GM18502 (cell line): ENCODE measurements around the gene PHLPP1.
A peak's percentile ranks its signal among the peaks of the same experiment; 100 is the strongest.

Source experiments
- ATAC-seq: cut with Tn5 transposase; IDR thresholded peaks from one replicate; pipeline ENCODE4 v1.9.1; 2021; ENCODE audit warnings: mild to moderate bottlenecking; ENCODE audit not compliant: unreplicated experiment, poor library complexity

Gene PHLPP1

GRCh38 chr18:62717169-62717924 lies 2.0 kb downstream of the PHLPP1 start:
- no peak for ATAC-seq

GRCh38 chr18:62717925-62718800 lies 2.8 kb downstream of the PHLPP1 start:
- ATAC-seq: no peak

GRCh38 chr18:62720048-62720447 lies 4.7 kb downstream of the PHLPP1 start:
- ATAC-seq: no peak

- ATAC-seq: no peak
These were observed 5.6 kb downstream of the PHLPP1 start for GRCh38 chr18:62720766-62721613.

GRCh38 chr18:62721839-62722795 lies 6.8 kb downstream of the PHLPP1 start:
- ATAC-seq: no peak

GRCh38 chr18:62723666-62724281 lies 8.4 kb downstream of the PHLPP1 start:
- no peak for ATAC-seq

- ATAC-seq: no peak
These were observed 10.6 kb downstream of the PHLPP1 start for GRCh38 chr18:62725896-62726295.

GRCh38 chr18:62728254-62728653 lies 12.9 kb downstream of the PHLPP1 start:
- ATAC-seq: no peak

GRCh38 chr18:62729487-62730386 lies 14.4 kb downstream of the PHLPP1 start:
- peak; percentile 91 for ATAC-seq

GRCh38 chr18:62730941-62731340 lies 15.6 kb downstream of the PHLPP1 start:
- no peak for ATAC-seq

- no peak for ATAC-seq
These were observed 17.3 kb downstream of the PHLPP1 start for GRCh38 chr18:62732617-62733016.

GRCh38 chr18:62734290-62734689 lies 18.9 kb downstream of the PHLPP1 start:
- no peak for ATAC-seq

- ATAC-seq: no peak
These were observed 20.0 kb downstream of the PHLPP1 start for GRCh38 chr18:62735387-62735786.

- no peak for ATAC-seq
These were observed 20.9 kb downstream of the PHLPP1 start for GRCh38 chr18:62736077-62736855.

- no peak for ATAC-seq
These were observed 22.0 kb downstream of the PHLPP1 start for GRCh38 chr18:62737241-62737873.

GRCh38 chr18:62738639-62739038 lies 23.3 kb downstream of the PHLPP1 start:
- ATAC-seq: no peak

GRCh38 chr18:62739911-62740310 lies 24.6 kb downstream of the PHLPP1 start:
- no peak for ATAC-seq
